ENCODE measurements around the gene VPS45.
A peak's percentile ranks its signal among the peaks of the same experiment; 100 is the strongest.

VPS45 gene

GRCh38 chr1:150152772-150153456 lies 85.3 kb downstream of the VPS45 start:
- FAIRE-seq: no peak
- no peak for DNase-seq (ENCODE audit: extremely low spot score, insufficient read length, low read depth)

DNA sequence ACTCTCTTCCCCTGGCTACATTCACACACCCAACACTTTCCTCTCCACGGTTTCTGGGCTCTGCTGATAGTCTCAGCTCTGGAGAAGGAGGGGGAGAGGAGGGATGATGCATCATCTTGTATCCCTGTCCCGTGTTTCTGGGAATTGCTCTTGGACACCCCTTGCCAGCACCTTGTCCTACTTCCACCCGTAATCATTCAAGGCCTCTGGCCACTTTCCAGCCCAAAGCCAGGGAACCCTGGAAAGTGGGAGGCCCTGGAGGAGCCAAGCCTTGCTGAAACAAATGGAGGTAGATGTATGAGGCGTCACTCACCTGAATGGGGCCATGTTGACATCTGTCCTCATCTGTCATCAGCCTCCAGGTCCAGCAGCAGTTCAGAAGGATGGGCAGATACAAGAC lies 86.6 kb downstream of the VPS45 start:
- FAIRE-seq (no peak), DNase-seq (ENCODE audit: extremely low spot score, insufficient read length, low read depth) (no peak)

GRCh38 chr1:150155413-150156071 lies 88.0 kb downstream of the VPS45 start:
- DNase-seq (ENCODE audit: extremely low spot score, insufficient read length, low read depth) (no peak), FAIRE-seq (no peak)

- FAIRE-seq (no peak), DNase-seq (ENCODE audit: extremely low spot score, insufficient read length, low read depth) (no peak)
These were observed 89.5 kb downstream of the VPS45 start for GRCh38 chr1:150156868-150157603.

DNA sequence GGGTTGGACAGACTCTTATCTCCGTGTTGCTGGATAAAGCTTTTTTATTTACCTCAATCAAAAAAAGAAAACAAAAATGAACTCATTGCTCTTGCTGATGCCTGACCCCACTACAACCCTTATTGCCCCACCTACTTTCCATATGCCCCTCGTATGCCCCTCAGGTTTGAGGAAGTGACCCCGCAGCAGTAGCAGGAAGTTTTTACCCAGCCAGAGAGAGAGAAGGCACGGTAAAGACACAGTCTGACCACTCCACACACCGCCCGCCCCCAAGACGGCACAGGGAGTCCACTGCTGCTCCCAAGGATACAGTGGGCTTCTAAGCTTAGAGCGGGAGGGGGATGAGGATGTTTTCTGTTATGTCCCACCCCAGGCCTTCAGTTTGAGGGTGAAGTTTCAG lies 92.0 kb downstream of the VPS45 start:
- no peak for DNase-seq (ENCODE audit: extremely low spot score, insufficient read length, low read depth)

GRCh38 chr1:150160964-150161621 lies 93.5 kb downstream of the VPS45 start:
- DNase-seq (ENCODE audit: extremely low spot score, insufficient read length, low read depth): no peak
- FAIRE-seq: no peak

More for the DNA sequence above, 92.0 kb downstream of the VPS45 start:
- FAIRE-seq: peak; percentile 74

DNA sequence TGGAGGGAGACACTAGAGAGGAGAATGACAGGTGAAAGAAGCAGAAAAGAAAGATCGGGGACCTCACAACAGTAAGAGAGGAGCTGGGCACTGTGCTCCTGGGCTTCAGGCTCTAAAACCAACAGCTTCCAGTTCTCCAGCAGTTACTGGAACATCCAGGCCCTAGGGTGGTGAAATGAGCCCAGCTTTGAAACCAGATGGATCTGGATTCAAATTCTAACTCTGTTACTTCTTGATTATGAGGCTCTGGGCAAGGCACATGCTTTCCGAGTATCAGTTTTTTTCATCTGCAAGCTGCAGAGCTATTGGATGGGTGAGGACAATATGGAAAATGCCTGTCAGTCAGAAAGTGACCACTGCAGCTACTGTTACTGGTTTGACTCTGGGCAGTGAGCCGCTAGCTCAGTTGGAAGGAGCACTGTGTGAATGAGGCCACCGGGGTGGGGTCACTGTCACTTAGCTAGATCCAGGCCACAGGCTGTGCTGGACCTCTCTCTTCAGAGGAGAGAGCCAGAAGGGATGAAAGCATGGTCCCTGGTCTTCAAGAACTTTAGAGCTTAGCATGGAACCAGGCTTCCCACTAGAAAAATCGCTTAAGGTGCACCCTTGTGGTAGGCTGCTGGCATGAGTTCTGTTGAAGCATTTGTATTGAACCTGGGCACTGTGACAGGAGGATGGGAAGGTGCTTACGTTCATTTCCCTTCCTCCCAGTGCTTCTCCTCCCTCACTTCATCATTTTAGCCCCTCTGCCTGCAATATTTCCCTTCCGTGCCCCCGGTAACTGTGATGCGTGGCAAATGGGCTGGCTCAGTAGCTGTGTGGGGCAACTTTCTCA lies 94.4 kb downstream of the VPS45 start:
- FAIRE-seq: peak; percentile 78
- DNase-seq (ENCODE audit: extremely low spot score, insufficient read length, low read depth): no peak

GRCh38 chr1:150162582-150162861 lies 94.9 kb downstream of the VPS45 start:
- no peak for FAIRE-seq

DNA sequence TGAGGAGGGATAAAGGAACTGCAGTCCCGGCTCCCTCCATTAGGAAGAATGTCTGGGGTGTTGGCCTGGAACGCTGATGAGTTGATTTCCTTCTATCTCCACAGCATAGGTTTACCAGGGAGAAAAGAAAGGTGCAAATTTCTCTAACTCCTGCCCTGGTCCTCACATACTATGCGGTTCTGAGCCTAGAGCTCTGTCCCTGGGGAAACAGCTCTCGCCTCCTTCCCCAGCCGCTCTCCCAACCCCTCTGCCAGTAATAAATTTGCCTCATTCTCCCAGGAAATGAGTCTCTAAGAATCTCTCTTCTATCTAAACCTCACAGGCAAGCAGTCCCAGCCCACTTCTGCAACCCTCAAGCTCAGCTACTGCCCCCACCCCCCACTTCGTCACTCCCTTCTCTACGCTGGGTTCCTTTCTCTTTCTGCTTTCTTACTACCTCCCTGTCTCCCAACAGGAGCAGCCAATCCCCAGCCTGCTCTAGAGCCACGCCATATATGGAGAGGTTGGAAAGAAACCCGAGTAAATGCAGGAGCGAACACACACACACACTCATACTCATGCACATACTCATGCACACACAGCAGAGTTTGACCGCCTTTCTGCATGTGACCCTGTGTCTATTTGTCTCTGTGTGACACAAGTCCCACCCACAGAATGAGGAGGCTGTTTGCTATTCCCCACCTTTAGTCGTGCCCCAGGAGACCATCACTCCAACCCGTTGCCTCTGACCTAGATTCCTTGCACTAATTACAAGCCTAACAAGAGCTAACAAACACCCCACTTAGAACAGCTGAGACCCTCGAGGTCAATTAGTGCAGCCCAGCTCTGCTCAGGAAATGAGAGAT lies 95.5 kb downstream of the VPS45 start:
- DNase-seq (ENCODE audit: extremely low spot score, insufficient read length, low read depth): no peak
- peak; percentile 91 for FAIRE-seq

More at GRCh38 chr1:150162582-150162861, 94.9 kb downstream of the VPS45 start:
- DNase-seq (ENCODE audit: extremely low spot score, insufficient read length, low read depth): no peak

DNA sequence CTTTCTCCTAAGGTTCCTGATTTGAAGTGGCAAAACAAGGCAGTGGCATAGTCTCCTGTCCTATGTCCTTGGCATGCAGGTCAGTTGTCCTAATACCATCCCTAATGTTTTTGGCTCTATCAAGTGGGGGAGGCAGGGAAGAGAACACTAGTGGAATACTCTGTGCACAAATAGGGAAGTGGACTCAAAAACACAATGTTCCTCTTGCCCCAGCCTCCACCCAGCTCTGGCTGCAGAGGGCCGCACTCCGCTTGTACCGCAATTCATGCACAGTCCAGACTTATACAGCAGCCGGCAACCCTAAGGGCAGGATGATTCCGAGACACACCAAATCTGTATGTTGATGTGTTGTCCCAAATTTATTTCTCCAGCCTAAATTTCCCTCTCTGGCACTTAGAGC lies 96.6 kb downstream of the VPS45 start:
- DNase-seq (ENCODE audit: extremely low spot score, insufficient read length, low read depth) (no peak), FAIRE-seq (no peak)

DNA sequence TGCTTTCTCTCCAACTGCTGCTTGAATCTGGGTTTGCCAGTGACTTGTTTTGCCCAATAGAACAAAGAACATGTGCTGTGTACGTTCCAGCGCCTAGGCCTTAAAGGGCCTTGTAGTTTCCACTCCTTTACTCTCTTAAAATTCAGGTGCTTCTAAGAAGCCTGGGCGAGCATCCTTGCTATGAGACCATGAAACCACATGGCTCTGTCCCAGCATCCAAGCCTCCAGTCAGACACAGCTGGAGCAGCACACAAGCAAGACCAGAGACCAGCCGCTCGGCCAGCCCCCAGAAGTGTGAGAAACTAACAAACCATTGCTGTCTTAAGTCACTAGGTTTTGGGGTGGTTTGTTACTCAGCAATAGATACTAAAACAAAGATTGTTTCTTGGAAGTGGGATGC lies 97.2 kb downstream of the VPS45 start:
- DNase-seq (ENCODE audit: extremely low spot score, insufficient read length, low read depth): no peak
- no peak for FAIRE-seq

DNA sequence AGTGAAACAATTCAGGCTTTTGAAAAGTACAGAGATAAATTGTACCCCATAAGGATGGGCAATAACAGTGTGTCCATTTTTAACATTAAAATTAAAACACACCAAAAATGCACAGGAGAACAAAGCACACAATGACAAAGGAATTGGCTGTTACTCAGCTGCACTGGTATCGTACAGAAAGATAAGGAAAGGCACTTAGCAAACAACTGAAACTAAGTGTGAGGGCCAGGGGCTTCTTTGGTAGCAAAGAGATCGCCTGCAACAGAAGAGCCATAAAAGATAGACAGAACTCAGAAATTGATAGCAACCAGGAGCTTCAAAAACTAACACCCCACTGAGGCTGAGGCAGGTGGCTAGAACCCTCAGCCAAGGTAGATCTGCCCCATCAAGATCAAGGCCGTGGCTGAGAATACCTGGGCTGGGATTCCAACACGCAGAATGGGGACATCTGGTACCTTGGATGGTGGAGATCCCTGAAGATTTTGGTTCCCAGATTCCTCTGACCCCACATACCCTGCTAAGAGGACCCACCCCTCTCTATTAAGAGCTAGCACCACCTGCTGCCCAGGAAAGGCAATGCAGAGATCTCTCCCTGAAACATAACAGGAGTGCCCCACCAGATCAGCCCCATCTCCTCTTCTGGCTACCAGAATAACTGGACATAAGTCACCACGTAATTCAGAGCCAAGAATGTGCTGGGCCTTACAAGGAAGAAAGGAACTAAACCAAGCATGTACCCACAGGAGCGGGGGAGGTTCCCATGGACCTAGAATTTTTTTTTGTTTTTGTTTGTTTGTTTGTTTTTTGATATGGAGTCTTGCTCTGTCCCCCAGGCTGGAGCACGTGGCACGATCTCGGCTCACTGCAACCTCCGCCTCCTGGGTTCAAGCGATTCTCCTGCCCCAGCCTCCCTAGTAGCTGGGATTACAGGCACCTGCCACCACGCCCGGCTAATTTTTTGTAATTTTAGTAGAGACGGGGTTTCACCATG lies 98.3 kb downstream of the VPS45 start:
- FAIRE-seq (peak; percentile 59), DNase-seq (ENCODE audit: extremely low spot score, insufficient read length, low read depth) (no peak)

- DNase-seq (ENCODE audit: extremely low spot score, insufficient read length, low read depth) (no peak), FAIRE-seq (peak; percentile 78)
These were observed 101.5 kb downstream of the VPS45 start for GRCh38 chr1:150168960-150169601.

DNA sequence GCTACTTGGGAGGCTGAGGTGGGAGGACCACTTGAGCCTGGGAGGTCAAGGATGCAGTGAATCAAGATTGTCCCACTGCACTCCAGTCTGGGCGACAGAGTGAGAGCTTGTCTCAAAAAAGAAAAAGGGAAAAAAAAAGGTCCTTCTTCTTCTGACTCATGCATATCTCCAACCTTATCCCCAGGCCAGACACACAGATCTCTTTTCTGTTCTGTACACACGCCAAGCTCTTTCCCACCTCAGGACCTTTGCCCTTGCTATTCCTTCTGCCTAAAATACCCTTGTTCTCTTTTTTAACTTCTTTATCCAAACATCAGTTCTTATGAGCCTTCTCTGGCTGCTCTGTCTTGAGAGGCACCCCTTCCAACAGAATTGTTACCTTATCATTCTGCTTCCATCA lies 104.2 kb downstream of the VPS45 start:
- FAIRE-seq (no peak), DNase-seq (ENCODE audit: extremely low spot score, insufficient read length, low read depth) (no peak)

DNA sequence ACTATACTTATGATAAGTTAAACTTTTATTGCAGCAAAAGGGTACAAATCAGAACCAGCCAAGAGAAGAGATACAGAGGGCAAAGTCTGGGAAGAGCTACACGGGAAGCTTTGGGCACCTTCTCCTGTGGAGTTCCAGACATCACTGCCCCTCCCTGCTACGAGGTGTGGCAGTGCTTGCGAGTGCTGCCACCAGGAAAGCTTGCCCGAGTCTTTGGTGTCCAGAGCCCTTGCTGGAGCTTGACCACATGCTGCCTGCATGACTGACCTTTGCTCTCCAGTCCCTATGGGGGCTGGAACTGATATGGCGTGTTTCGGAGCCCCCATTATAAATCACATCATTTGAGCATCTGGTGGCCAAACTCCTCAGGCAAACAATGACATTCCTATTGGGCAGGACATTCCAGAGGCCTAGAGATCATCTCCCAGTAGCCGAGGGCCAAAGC lies 105.6 kb downstream of the VPS45 start:
- DNase-seq (ENCODE audit: extremely low spot score, insufficient read length, low read depth): no peak
- no peak for FAIRE-seq

DNA sequence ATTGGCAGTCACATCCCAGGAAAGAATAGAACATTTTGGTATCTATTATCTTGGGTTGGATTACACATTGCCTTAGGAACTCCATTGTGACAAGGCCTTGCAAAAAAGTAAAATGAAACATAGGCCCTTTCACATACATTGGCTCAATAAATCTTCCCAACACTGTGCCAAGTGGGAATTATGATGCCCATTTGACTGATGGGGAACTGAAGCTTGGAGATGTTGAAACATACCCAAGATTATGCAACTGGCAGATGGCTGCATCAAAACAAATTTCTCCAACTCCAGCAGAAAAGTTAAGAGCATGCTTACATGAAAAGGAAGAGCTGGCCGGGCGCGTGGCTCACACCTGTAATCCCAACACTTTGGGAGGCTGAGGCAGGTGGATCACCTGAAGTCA lies 109.0 kb downstream of the VPS45 start:
- DNase-seq (ENCODE audit: extremely low spot score, insufficient read length, low read depth): no peak

DNA sequence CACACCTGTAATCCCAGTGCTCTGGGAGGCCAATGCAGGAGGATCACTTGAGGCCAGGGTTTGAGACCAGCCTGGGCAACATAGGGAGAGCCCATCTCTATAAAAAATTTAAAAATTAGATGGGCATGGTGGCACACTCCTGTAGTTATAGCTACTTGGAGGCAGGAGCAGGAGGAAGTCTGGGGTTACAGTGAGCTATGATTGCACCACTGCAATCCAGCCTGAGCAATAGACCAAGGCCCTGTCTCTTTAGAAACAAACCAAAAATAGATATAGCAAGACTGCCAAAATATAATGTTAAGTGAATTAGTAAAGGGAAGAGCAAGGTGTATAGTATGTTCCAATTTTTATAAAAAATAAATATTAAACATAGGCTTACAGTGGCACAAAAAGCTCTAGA lies 111.0 kb downstream of the VPS45 start:
- FAIRE-seq: no peak
- DNase-seq (ENCODE audit: extremely low spot score, insufficient read length, low read depth): no peak

More for the DNA sequence above, 109.0 kb downstream of the VPS45 start:
- no peak for FAIRE-seq
